Mucosa of stomach (tissue), 1 donor: ENCODE measurements around the gene BHLHE41.

ENCODE experiments used
- H3K27me3 ChIP-seq: one replicate; pipeline ENCODE4 v1.7.0; 2013; ENCODE audit warnings: mild to moderate bottlenecking, low read length; ENCODE audit not compliant: control insufficient read depth, insufficient read depth
- H3K36me3 ChIP-seq: one replicate; pipeline ENCODE4 v1.7.0; 2013; ENCODE audit warnings: low read length; ENCODE audit not compliant: control insufficient read depth, insufficient read depth
- H3K4me1 ChIP-seq: one replicate; pipeline ENCODE4 v1.7.0; 2013; ENCODE audit warnings: mild to moderate bottlenecking, low read length; ENCODE audit not compliant: control insufficient read depth, insufficient read depth
- H3K4me3 ChIP-seq: one replicate; pipeline ENCODE4 v1.7.0; 2013; ENCODE audit warnings: low read length
- H3K9ac ChIP-seq: one replicate; pipeline ENCODE4 v1.7.0; 2013; ENCODE audit warnings: mild to moderate bottlenecking, low read length, moderate library complexity
- H3K9me3 ChIP-seq: one replicate; pipeline ENCODE4 v1.7.0; 2013; ENCODE audit warnings: mild to moderate bottlenecking, low read length, moderate library complexity; ENCODE audit not compliant: control insufficient read depth
- donor health status: Pancreatic carcinoma.

The BHLHE41 gene

GRCh38 chr12:26124446-26125399 is at the start of gene BHLHE41:
Gene BHLHE41, minus strand, starts transcription at chr12:26125037. Its CDS starts 258 bp downstream, at chr12:26124779.
- Histone ChIP-seq H3K4me1 (peaks cover 41% of the 10 kb centered on the region), H3K9ac (peak within 1 kb of the TSS; percentile 74), H3K27me3 (peaks cover 62% of the 10 kb centered on the region), H3K4me3 (peak within 1 kb of the TSS; percentile 82), H3K9me3 (no peaks in the 10 kb centered on the region), H3K36me3 (no peaks in the 10 kb centered on the region)

GRCh38 chr12:26172946-26173552 is 48.2 kb upstream of the BHLHE41 start:
- Histone ChIP-seq H3K4me1 (no peaks in the 10 kb centered on the region), H3K36me3 (no peaks in the 10 kb centered on the region), H3K27me3 (no peaks in the 10 kb centered on the region), H3K9ac (no peak overlapping the region), H3K9me3 (no peaks in the 10 kb centered on the region), H3K4me3 (no peak overlapping the region)

- H3K9ac ChIP-seq = no peak overlapping the region
- H3K4me3 ChIP-seq = no peak overlapping the region
- H3K4me1 ChIP-seq = no peaks in the 10 kb centered on the region
- H3K36me3 ChIP-seq = no peaks in the 10 kb centered on the region
- no peaks in the 10 kb centered on the region for H3K27me3 ChIP-seq
- H3K9me3 ChIP-seq = no peaks in the 10 kb centered on the region
These were observed 47.7 kb upstream of the BHLHE41 start for GRCh38 chr12:26172539-26172938.

GRCh38 chr12:26172013-26172412 is 47.2 kb upstream of the BHLHE41 start:
- H3K4me3 ChIP-seq = no peak overlapping the region
- H3K27me3 ChIP-seq = no peaks in the 10 kb centered on the region
- H3K9ac ChIP-seq = no peak overlapping the region
- H3K4me1 ChIP-seq = no peaks in the 10 kb centered on the region
- H3K36me3 ChIP-seq = no peaks in the 10 kb centered on the region
- no peaks in the 10 kb centered on the region for H3K9me3 ChIP-seq

- H3K9ac ChIP-seq = no peak overlapping the region
- no peak overlapping the region for H3K4me3 ChIP-seq
- H3K4me1 ChIP-seq = no peaks in the 10 kb centered on the region
- H3K9me3 ChIP-seq = no peaks in the 10 kb centered on the region
- no peaks in the 10 kb centered on the region for H3K27me3 ChIP-seq
- no peaks in the 10 kb centered on the region for H3K36me3 ChIP-seq
These were observed 39.3 kb upstream of the BHLHE41 start for GRCh38 chr12:26164118-26164517.

GRCh38 chr12:26162905-26163304 is 38.1 kb upstream of the BHLHE41 start:
- Histone ChIP-seq H3K9ac (no peak overlapping the region), H3K4me1 (no peaks in the 10 kb centered on the region), H3K27me3 (no peaks in the 10 kb centered on the region), H3K4me3 (no peak overlapping the region), H3K36me3 (no peaks in the 10 kb centered on the region), H3K9me3 (no peaks in the 10 kb centered on the region)

- no peak overlapping the region for H3K9ac ChIP-seq
- no peak overlapping the region for H3K4me3 ChIP-seq
- H3K36me3 ChIP-seq = no peaks in the 10 kb centered on the region
- no peaks in the 10 kb centered on the region for H3K27me3 ChIP-seq
- H3K9me3 ChIP-seq = no peaks in the 10 kb centered on the region
- no peaks in the 10 kb centered on the region for H3K4me1 ChIP-seq
These were observed 37.3 kb upstream of the BHLHE41 start for GRCh38 chr12:26162174-26162573.

GRCh38 chr12:26158078-26158764 is 33.4 kb upstream of the BHLHE41 start:
- Histone ChIP-seq H3K36me3 (no peaks in the 10 kb centered on the region), H3K27me3 (no peaks in the 10 kb centered on the region), H3K9me3 (no peaks in the 10 kb centered on the region), H3K9ac (no peak overlapping the region), H3K4me1 (peaks cover 13% of the 10 kb centered on the region), H3K4me3 (no peak overlapping the region)

GRCh38 chr12:26157001-26157400 is 32.2 kb upstream of the BHLHE41 start:
- H3K27me3 ChIP-seq = no peaks in the 10 kb centered on the region
- H3K4me3 ChIP-seq = no peak overlapping the region
- H3K36me3 ChIP-seq = no peaks in the 10 kb centered on the region
- no peaks in the 10 kb centered on the region for H3K9me3 ChIP-seq
- H3K4me1 ChIP-seq = peaks cover 13% of the 10 kb centered on the region
- H3K9ac ChIP-seq = no peak overlapping the region

- H3K27me3 ChIP-seq = no peaks in the 10 kb centered on the region
- H3K4me1 ChIP-seq = peaks cover 13% of the 10 kb centered on the region
- H3K9me3 ChIP-seq = no peaks in the 10 kb centered on the region
- no peak overlapping the region for H3K9ac ChIP-seq
- H3K36me3 ChIP-seq = no peaks in the 10 kb centered on the region
- H3K4me3 ChIP-seq = no peak overlapping the region
These were observed 31.5 kb upstream of the BHLHE41 start for GRCh38 chr12:26156201-26156871.

- Histone ChIP-seq H3K4me3 (no peak overlapping the region), H3K9ac (no peak overlapping the region), H3K36me3 (no peaks in the 10 kb centered on the region), H3K4me1 (peaks cover 13% of the 10 kb centered on the region), H3K9me3 (no peaks in the 10 kb centered on the region), H3K27me3 (no peaks in the 10 kb centered on the region)
These were observed 28.8 kb upstream of the BHLHE41 start for GRCh38 chr12:26153421-26154154.
